Stomach smooth muscle (tissue), 2 donors: ENCODE data around the gene H2AZ2.
A peak's percentile ranks its signal among the peaks of the same experiment; 100 is the strongest.
"Not testable (repeated sequence)": the region's sequence is repeated elsewhere in the genome, so short reads cannot be mapped to it uniquely, and the experiment has no call there.

Source experiments
- H3K27ac ChIP-seq: one replicate; pipeline ENCODE4 v1.7.0; 2013; ENCODE audit warnings: mild to moderate bottlenecking, low read length, inconsistent platforms
- H3K27me3 ChIP-seq, 2 donors: one replicate each; pipeline ENCODE4 v1.7.0; 2013; ENCODE audit warnings: low read length in 2 of 2; ENCODE audit not compliant: insufficient read depth in 2 of 2, control insufficient read depth in 1 of 2
- H3K36me3 ChIP-seq, 2 donors: one replicate each; pipeline ENCODE4 v1.7.0; 2013; ENCODE audit warnings: low read length in 2 of 2; ENCODE audit not compliant: control insufficient read depth in 2 of 2, insufficient read depth in 2 of 2
- H3K4me1 ChIP-seq: one replicate; pipeline ENCODE4 v1.7.0; 2013; ENCODE audit warnings: low read length; ENCODE audit not compliant: control insufficient read depth, insufficient read depth
- H3K4me3 ChIP-seq, 2 donors: one replicate each; pipeline ENCODE4 v1.7.0; 2013; ENCODE audit warnings: low read length in 2 of 2
- H3K9ac ChIP-seq, 2 donors: one replicate each; pipeline ENCODE4 v1.7.0; 2013; ENCODE audit warnings: low read length in 2 of 2, mild to moderate bottlenecking in 1 of 2
- H3K9me3 ChIP-seq, 2 donors: one replicate each; pipeline ENCODE4 v1.7.0; 2013; ENCODE audit warnings: low read length in 2 of 2; ENCODE audit not compliant: control insufficient read depth in 2 of 2
- donor health status: healthy.
- donor health status: Pancreatic carcinoma.

H2AZ2 gene

GRCh38 chr7:44884621-44885393 lies 36.9 kb upstream of the H2AZ2 start:
- Histone ChIP-seq H3K36me3 (peaks cover 2 to 3% of the 10 kb centered on the region in 2 donors), H3K4me3 (peak overlapping the region; percentile 61 to 92), H3K27ac (peak overlapping the region; percentile 89), H3K4me1 (peaks cover 26% of the 10 kb centered on the region), H3K27me3 (no peaks in the 10 kb centered on the region), H3K9ac (peak overlapping the region; percentile 75 to 93), H3K9me3 (no peaks in the 10 kb centered on the region)

GRCh38 chr7:44883961-44884620 lies 36.2 kb upstream of the H2AZ2 start:
- Histone ChIP-seq H3K9ac (peak overlapping the region; percentile 75 to 93), H3K36me3 (peaks cover 2 to 3% of the 10 kb centered on the region in 2 donors), H3K27ac (peak overlapping the region; percentile 89), H3K4me3 (peak overlapping the region; percentile 61 to 92), H3K9me3 (no peaks in the 10 kb centered on the region), H3K4me1 (peaks cover 26% of the 10 kb centered on the region), H3K27me3 (no peaks in the 10 kb centered on the region)

- H3K9ac ChIP-seq = peak overlapping the region in 1 of 2 donors; percentile 1
- H3K9me3 ChIP-seq = no peaks in the 10 kb centered on the region
- peaks cover 26% of the 10 kb centered on the region for H3K4me1 ChIP-seq
- H3K27ac ChIP-seq = no peak overlapping the region
- peak overlapping the region; percentile 66 to 92 for H3K4me3 ChIP-seq
- peaks cover 2 to 3% of the 10 kb centered on the region in 2 donors for H3K36me3 ChIP-seq
- H3K27me3 ChIP-seq = no peaks in the 10 kb centered on the region
Measured at GRCh38 chr7:44882899-44883298, 35.0 kb upstream of the H2AZ2 start.

GRCh38 chr7:44881610-44882009 lies 33.7 kb upstream of the H2AZ2 start:
- Histone ChIP-seq H3K4me3 (peak overlapping the region; percentile 66 to 92), H3K36me3 (peaks cover 2 to 3% of the 10 kb centered on the region in 2 donors), H3K27me3 (no peaks in the 10 kb centered on the region), H3K4me1 (peaks cover 26% of the 10 kb centered on the region), H3K27ac (no peak overlapping the region), H3K9me3 (no peaks in the 10 kb centered on the region), H3K9ac (peak overlapping the region in 1 of 2 donors; percentile 17)

GRCh38 chr7:44881066-44881600 lies 33.2 kb upstream of the H2AZ2 start:
- peaks cover 26% of the 10 kb centered on the region for H3K4me1 ChIP-seq

GRCh38 chr7:44880317-44881018 lies 32.6 kb upstream of the H2AZ2 start:
- Histone ChIP-seq H3K27me3 (no peaks in the 10 kb centered on the region), H3K9me3 (no peaks in the 10 kb centered on the region), H3K27ac (no peak overlapping the region), H3K4me1 (peaks cover 22% of the 10 kb centered on the region), H3K9ac (peak overlapping the region in 1 of 2 donors; percentile 43), H3K4me3 (peak overlapping the region; percentile 66 to 92), H3K36me3 (peaks cover 2 to 3% of the 10 kb centered on the region in 2 donors)

More at GRCh38 chr7:44881066-44881600, 33.2 kb upstream of the H2AZ2 start:
- no peaks in the 10 kb centered on the region for H3K27me3 ChIP-seq
- H3K9me3 ChIP-seq = no peaks in the 10 kb centered on the region
- peak overlapping the region in 1 of 2 donors; percentile 43 for H3K9ac ChIP-seq
- no peak overlapping the region for H3K27ac ChIP-seq
- peaks cover 2 to 3% of the 10 kb centered on the region in 2 donors for H3K36me3 ChIP-seq
- H3K4me3 ChIP-seq = peak overlapping the region; percentile 66 to 92

GRCh38 chr7:44876393-44876792 lies 28.5 kb upstream of the H2AZ2 start:
- Histone ChIP-seq H3K27me3 (no peaks in the 10 kb centered on the region), H3K9me3 (no peaks in the 10 kb centered on the region), H3K9ac (no peak overlapping the region), H3K4me3 (no peak overlapping the region), H3K27ac (no peak overlapping the region), H3K4me1 (peaks cover 8% of the 10 kb centered on the region), H3K36me3 (peaks cover 0 to 3% of the 10 kb centered on the region in 2 donors)

GRCh38 chr7:44875241-44875640 lies 27.4 kb upstream of the H2AZ2 start:
- no peaks in the 10 kb centered on the region for H3K36me3 ChIP-seq

GRCh38 chr7:44872787-44873186 lies 24.9 kb upstream of the H2AZ2 start:
- Histone ChIP-seq H3K36me3 (no peaks in the 10 kb centered on the region), H3K27ac (no peak overlapping the region), H3K4me3 (no peak overlapping the region), H3K4me1 (no peaks in the 10 kb centered on the region), H3K9me3 (no peaks in the 10 kb centered on the region), H3K9ac (no peak overlapping the region), H3K27me3 (no peaks in the 10 kb centered on the region)

More at GRCh38 chr7:44875241-44875640, 27.4 kb upstream of the H2AZ2 start:
- Histone ChIP-seq H3K27ac (no peak overlapping the region), H3K9me3 (no peaks in the 10 kb centered on the region), H3K27me3 (no peaks in the 10 kb centered on the region), H3K4me3 (no peak overlapping the region), H3K9ac (no peak overlapping the region), H3K4me1 (no peaks in the 10 kb centered on the region)

GRCh38 chr7:44871918-44872317 lies 24.0 kb upstream of the H2AZ2 start:
- H3K4me1 ChIP-seq = not testable (repeated sequence)

More at GRCh38 chr7:44871918-44872317, 24.0 kb upstream of the H2AZ2 start:
- not testable (repeated sequence) for H3K27ac ChIP-seq, H3K9ac ChIP-seq, H3K36me3 ChIP-seq, H3K4me3 ChIP-seq, H3K9me3 ChIP-seq, H3K27me3 ChIP-seq
